GM23248 (cell line): Measurements from ENCODE around the gene HDAC4.

Experiments
- EZH2 ChIP-seq: fragments of 200-600 bp; sonication (generic); IDR thresholded peaks from 2 replicates; pipeline ENCODE4 v1.6.1; 2018; ENCODE audit warnings: antibody characterized with exemption, mild to moderate bottlenecking; ENCODE audit not compliant: insufficient read depth, poor library complexity, severe bottlenecking
- EZH2phosphoT487 ChIP-seq: fragments of 200-600 bp; sonication (generic); IDR thresholded peaks from 2 replicates; pipeline ENCODE4 v1.6.1; 2018; ENCODE audit warnings: antibody characterized with exemption, moderate library complexity, mild to moderate bottlenecking, low read depth; ENCODE audit not compliant: insufficient read depth

GRCh38 chr2:239193401-239193811 lies 207.4 kb downstream of the HDAC4 start:
- TF ChIP-seq EZH2, result no peak
- TF ChIP-seq EZH2phosphoT487, result no peak
